C4-2B (cell line): Measurements from ENCODE around the gene ALDH16A1.

Source experiments
- H3K27ac ChIP-seq: fragments of 450-650 bp; 2 replicates; pipeline ENCODE4 v1.5.1; 2017
- CTCF ChIP-seq: fragments of 450-650 bp; conservative IDR thresholded peaks from 2 replicates; pipeline ENCODE4 v1.5.1; 2017; ENCODE audit warnings: mild to moderate bottlenecking
- ZFX ChIP-seq: fragments of 450-650 bp; IDR thresholded peaks from 2 replicates; pipeline ENCODE4 v1.6.1; 2017

ALDH16A1 gene

GRCh38 chr19:49503582-49503962, 50.5 kb downstream of the ALDH16A1 start:
- TF ChIP-seq CTCF (no peak), ZFX (no peak)
- H3K27ac ChIP-seq = no peak overlapping the region

- TF ChIP-seq ZFX (no peak), CTCF (peak; percentile 95)
- H3K27ac ChIP-seq = no peak overlapping the region
Measured at GRCh38 chr19:49506575-49507105, 53.6 kb downstream of the ALDH16A1 start.

- TF ChIP-seq ZFX (no peak), CTCF (no peak)
- no peak overlapping the region for H3K27ac ChIP-seq
Measured at GRCh38 chr19:49507803-49508494, 54.9 kb downstream of the ALDH16A1 start.

DNA sequence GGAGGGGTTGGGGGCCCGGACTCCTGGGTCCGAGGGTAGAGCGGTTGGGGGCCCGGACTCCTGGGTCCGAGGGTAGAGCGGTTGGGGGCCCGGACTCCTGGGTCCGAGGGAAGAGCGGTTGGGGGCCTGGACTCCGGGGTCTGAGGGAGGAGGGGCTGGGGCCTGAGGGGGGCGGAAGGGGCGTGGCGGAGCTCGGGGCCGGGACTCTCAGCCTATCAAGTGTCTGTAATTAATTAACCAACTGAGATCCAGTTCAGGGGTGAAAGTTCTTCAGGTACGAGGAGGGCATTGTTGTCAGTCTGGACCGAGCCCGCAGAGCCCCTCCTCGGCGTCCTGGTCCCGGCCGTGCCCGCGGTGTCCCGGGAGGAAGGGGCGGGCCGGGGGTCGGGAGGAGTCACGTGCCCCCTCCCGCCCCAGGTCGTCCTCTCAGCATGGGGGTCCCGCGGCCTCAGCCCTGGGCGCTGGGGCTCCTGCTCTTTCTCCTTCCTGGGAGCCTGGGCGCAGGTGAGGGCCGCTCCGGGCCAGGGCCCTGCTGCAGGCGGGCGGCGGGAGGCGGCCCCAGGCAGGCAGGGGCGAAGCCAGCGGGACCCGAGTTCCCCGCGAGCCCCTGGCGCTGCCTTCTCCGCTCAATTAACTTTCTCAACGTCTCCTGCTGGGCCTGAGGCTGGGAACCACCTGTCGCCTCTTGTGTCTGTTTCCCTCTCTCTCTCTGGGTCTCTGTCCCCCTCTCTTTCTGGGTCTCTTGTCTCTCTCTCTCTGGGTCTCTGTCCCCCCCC, 60.1 kb downstream of the ALDH16A1 start:
- TF ChIP-seq CTCF (no peak), ZFX (no peak)
- no peak overlapping the region for H3K27ac ChIP-seq

DNA sequence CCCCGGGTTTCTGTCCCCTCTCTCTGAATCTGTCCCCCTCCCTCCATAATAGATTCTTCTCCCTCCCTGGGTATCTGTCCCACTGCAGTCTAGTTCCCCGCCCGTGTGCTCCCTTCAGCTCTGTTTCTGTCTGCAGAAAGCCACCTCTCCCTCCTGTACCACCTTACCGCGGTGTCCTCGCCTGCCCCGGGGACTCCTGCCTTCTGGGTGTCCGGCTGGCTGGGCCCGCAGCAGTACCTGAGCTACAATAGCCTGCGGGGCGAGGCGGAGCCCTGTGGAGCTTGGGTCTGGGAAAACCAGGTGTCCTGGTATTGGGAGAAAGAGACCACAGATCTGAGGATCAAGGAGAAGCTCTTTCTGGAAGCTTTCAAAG, 60.7 kb downstream of the ALDH16A1 start:
- TF ChIP-seq CTCF (no peak), ZFX (no peak)
- H3K27ac ChIP-seq = no peak overlapping the region

- no peak overlapping the region for H3K27ac ChIP-seq
- TF ChIP-seq CTCF (no peak), ZFX (no peak)
Measured at GRCh38 chr19:49514151-49514550, 61.1 kb downstream of the ALDH16A1 start.

DNA sequence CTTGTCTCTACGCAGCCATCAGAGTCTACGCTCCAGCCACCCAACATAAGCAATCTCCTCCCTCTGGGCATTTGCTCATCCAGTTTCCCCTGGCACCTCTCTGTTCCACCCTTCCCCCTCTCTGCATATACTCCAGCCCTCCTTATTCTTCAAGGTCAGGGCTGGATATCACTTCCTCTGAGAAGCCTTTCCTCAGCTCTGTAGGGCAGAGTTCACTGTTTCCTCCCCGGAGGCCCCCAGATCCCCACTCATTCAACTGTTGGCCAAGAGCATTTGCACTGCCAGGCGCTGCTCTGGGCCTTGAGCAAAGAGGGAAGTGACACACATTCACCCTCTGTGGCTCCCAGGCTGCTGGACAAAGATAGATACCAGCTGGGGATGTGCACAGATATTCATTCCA, 62.7 kb downstream of the ALDH16A1 start:
- TF ChIP-seq ZFX (no peak), CTCF (no peak)
- H3K27ac ChIP-seq = no peak overlapping the region
